ENCODE data around the gene ANKRD65.

DNA sequence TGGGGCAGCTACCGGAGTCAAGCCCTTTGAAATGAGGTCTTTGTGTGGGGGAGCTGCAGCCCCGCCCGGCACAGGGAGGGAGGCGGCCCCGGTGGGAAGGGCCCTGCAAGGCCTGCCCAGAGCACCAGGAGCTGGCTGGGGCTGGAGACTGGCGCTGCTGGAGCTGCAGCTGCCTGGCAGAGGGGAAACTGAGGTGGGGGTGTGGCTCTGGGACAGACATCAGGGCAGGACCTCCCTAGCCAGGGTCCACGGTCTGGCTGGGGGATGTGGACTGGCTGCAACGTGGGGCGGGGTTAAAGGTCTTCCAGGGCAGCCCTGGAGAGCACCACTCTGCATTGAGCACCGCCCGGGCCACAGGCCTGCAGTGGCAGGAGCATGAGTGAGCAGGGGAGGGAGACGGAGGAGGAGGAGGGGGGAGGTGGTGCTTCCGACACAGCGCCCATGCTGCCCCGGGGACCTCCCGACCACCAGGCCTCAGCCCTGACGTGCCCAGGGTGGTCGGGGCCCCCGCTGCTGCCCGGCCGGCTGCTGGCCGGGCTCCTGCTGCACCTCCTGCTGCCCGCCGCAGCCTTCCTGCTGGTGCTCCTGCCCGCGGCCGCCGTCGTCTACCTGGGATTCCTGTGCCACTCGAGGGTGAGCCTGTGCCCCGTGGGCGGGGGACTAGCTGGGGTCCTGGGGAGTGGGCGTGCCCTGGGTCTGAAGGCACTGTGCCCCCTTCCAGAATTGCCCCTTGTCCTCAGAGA lies 4.8 kb upstream of the ANKRD65 start:
- TF ChIP-seq, protein P1, sequence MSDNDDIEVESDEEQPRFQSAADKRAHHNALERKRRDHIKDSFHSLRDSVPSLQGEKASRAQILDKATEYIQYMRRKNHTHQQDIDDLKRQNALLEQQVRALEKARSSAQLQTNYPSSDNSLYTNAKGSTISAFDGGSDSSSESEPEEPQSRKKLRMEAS (IDR thresholded peaks at IDR 0.05): no peak
- TF ChIP-seq, protein P2, sequence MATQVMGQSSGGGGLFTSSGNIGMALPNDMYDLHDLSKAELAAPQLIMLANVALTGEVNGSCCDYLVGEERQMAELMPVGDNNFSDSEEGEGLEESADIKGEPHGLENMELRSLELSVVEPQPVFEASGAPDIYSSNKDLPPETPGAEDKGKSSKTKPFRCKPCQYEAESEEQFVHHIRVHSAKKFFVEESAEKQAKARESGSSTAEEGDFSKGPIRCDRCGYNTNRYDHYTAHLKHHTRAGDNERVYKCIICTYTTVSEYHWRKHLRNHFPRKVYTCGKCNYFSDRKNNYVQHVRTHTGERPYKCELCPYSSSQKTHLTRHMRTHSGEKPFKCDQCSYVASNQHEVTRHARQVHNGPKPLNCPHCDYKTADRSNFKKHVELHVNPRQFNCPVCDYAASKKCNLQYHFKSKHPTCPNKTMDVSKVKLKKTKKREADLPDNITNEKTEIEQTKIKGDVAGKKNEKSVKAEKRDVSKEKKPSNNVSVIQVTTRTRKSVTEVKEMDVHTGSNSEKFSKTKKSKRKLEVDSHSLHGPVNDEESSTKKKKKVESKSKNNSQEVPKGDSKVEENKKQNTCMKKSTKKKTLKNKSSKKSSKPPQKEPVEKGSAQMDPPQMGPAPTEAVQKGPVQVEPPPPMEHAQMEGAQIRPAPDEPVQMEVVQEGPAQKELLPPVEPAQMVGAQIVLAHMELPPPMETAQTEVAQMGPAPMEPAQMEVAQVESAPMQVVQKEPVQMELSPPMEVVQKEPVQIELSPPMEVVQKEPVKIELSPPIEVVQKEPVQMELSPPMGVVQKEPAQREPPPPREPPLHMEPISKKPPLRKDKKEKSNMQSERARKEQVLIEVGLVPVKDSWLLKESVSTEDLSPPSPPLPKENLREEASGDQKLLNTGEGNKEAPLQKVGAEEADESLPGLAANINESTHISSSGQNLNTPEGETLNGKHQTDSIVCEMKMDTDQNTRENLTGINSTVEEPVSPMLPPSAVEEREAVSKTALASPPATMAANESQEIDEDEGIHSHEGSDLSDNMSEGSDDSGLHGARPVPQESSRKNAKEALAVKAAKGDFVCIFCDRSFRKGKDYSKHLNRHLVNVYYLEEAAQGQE (IDR thresholded peaks at IDR 0.05; ENCODE audit: low read depth): no peak
- TF ChIP-seq EZH2 (IDR thresholded peaks at IDR 0.05) (no peak), POLR2A (IDR thresholded peaks at IDR 0.05; ENCODE audit: borderline replicate concordance, extremely low read depth, insufficient read depth, insufficient read length) (no peak), SP1 (IDR thresholded peaks at IDR 0.05; ENCODE audit: low read depth) (no peak), SRF (IDR thresholded peaks at IDR 0.05; ENCODE audit: low read depth) (no peak), CEBPB (IDR thresholded peaks at IDR 0.05; ENCODE audit: low read depth) (no peak), RAD21 (IDR thresholded peaks at IDR 0.05; ENCODE audit: low read depth) (no peak), POLR2AphosphoS5 (IDR thresholded peaks at IDR 0.05; ENCODE audit: low read depth, low read length) (no peak)
- TF ChIP-seq, protein P3, sequence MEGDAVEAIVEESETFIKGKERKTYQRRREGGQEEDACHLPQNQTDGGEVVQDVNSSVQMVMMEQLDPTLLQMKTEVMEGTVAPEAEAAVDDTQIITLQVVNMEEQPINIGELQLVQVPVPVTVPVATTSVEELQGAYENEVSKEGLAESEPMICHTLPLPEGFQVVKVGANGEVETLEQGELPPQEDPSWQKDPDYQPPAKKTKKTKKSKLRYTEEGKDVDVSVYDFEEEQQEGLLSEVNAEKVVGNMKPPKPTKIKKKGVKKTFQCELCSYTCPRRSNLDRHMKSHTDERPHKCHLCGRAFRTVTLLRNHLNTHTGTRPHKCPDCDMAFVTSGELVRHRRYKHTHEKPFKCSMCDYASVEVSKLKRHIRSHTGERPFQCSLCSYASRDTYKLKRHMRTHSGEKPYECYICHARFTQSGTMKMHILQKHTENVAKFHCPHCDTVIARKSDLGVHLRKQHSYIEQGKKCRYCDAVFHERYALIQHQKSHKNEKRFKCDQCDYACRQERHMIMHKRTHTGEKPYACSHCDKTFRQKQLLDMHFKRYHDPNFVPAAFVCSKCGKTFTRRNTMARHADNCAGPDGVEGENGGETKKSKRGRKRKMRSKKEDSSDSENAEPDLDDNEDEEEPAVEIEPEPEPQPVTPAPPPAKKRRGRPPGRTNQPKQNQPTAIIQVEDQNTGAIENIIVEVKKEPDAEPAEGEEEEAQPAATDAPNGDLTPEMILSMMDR (IDR thresholded peaks at IDR 0.05 in 2 of 3, conservative IDR thresholded peaks at IDR 0.05 in 1 of 3; ENCODE audit: borderline replicate concordance in 1 of 3, insufficient read depth in 1 of 3, low read depth in 2 of 3, low read length in 2 of 3): no peak
- TF ChIP-seq, protein P4, sequence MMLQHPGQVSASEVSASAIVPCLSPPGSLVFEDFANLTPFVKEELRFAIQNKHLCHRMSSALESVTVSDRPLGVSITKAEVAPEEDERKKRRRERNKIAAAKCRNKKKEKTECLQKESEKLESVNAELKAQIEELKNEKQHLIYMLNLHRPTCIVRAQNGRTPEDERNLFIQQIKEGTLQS (IDR thresholded peaks at IDR 0.05): no peak
